ENCODE data around the gene LIPA. TPM values are rescaled to one million over a fixed set of nuclear protein-coding genes. Genes with fewer than 3 reads are reported as not detected.

The LIPA gene
- polyA plus RNA-seq, 1 donor (not counting 4 experiments of a cell fraction or from before 2014, with no cell fraction given): 156 TPM

- no peak for DNase-seq (ENCODE audit: low read depth, low spot score)
- FAIRE-seq: no peak
- H3K9me3 ChIP-seq (ENCODE audit: control insufficient read depth, low read depth, low read length): no peaks in the 10 kb centered on the region
- H3K27me3 ChIP-seq (ENCODE audit: control insufficient read depth, extremely low read depth, insufficient read depth, low read length): no peaks in the 10 kb centered on the region
- no peak overlapping the region for H3K4me2 ChIP-seq (ENCODE audit: control insufficient read depth, extremely low read depth, insufficient read depth, low read depth, low read length)
- no peak overlapping the region for H2AFZ ChIP-seq (ENCODE audit: control insufficient read depth, low read length)
- no peaks in the 10 kb centered on the region for H4K20me1 ChIP-seq (ENCODE audit: control insufficient read depth, extremely low read depth, insufficient read depth, low read length)
- H3K4me1 ChIP-seq (ENCODE audit: control insufficient read depth, extremely low read depth, insufficient read depth, low read length): peaks cover 18% of the 10 kb centered on the region
- H3K27ac ChIP-seq (ENCODE audit: control insufficient read depth, insufficient read depth, low read length): no peak overlapping the region
- TF ChIP-seq EZH2 (IDR thresholded peaks at IDR 0.05; ENCODE audit: low read length): no peak
- TF ChIP-seq CTCF (optimal IDR thresholded peaks at IDR 0.05 in 1 of 3, IDR thresholded peaks at IDR 0.05 in 1 of 3, conservative IDR thresholded peaks at IDR 0.05 in 1 of 3; ENCODE audit: extremely low read depth in 1 of 3, insufficient read depth in 2 of 3, low read length in 3 of 3): no peak
- no peaks in the 10 kb centered on the region for H3K79me2 ChIP-seq (ENCODE audit: control insufficient read depth, insufficient read depth, low read length)
- no peak overlapping the region for H3K4me3 ChIP-seq (ENCODE audit: control insufficient read depth in 2 of 3, extremely low read depth in 1 of 3, insufficient read depth in 2 of 3, low read depth in 1 of 3, low read length in 3 of 3)
- dilution Hi-C loops (cut with MboI; ENCODE audit: extremely low pct_ligation_motif_present, low sequenced_read_pairs): no loop called here
- no peaks in the 10 kb centered on the region for H3K36me3 ChIP-seq (ENCODE audit: control insufficient read depth in 2 of 2, extremely low read depth in 1 of 2, insufficient read depth in 2 of 2, low read length in 2 of 2)
- no peaks in the 10 kb centered on the region for H3K9me1 ChIP-seq (ENCODE audit: control insufficient read depth, extremely low read depth, insufficient read depth, low read length)
- H3K9ac ChIP-seq (ENCODE audit: control insufficient read depth, extremely low read depth, insufficient read depth, low read length): no peak overlapping the region
Measured at GRCh38 chr10:89299031-89299430, 47.5 kb upstream of the LIPA start.

GRCh38 chr10:89297791-89298190, 46.2 kb upstream of the LIPA start:
- dilution Hi-C loops (cut with MboI; ENCODE audit: extremely low pct_ligation_motif_present, low sequenced_read_pairs): no loop called here
- H2AFZ ChIP-seq (ENCODE audit: control insufficient read depth, low read length): no peak overlapping the region
- no peaks in the 10 kb centered on the region for H3K36me3 ChIP-seq (ENCODE audit: control insufficient read depth in 2 of 2, extremely low read depth in 1 of 2, insufficient read depth in 2 of 2, low read length in 2 of 2)

More at GRCh38 chr10:89297791-89298190, 46.2 kb upstream of the LIPA start:
- FAIRE-seq: no peak
- no peaks in the 10 kb centered on the region for H3K27me3 ChIP-seq (ENCODE audit: control insufficient read depth, extremely low read depth, insufficient read depth, low read length)
- H3K9ac ChIP-seq (ENCODE audit: control insufficient read depth, extremely low read depth, insufficient read depth, low read length): no peak overlapping the region
- no peak for DNase-seq (ENCODE audit: low read depth, low spot score)
- no peak overlapping the region for H3K4me3 ChIP-seq (ENCODE audit: control insufficient read depth in 2 of 3, extremely low read depth in 1 of 3, insufficient read depth in 2 of 3, low read depth in 1 of 3, low read length in 3 of 3)
- no peaks in the 10 kb centered on the region for H3K9me3 ChIP-seq (ENCODE audit: control insufficient read depth, low read depth, low read length)
- H3K27ac ChIP-seq (ENCODE audit: control insufficient read depth, insufficient read depth, low read length): no peak overlapping the region
- TF ChIP-seq CTCF (optimal IDR thresholded peaks at IDR 0.05 in 1 of 3, IDR thresholded peaks at IDR 0.05 in 1 of 3, conservative IDR thresholded peaks at IDR 0.05 in 1 of 3; ENCODE audit: extremely low read depth in 1 of 3, insufficient read depth in 2 of 3, low read length in 3 of 3) (no peak), EZH2 (IDR thresholded peaks at IDR 0.05; ENCODE audit: low read length) (no peak)
- H3K4me2 ChIP-seq (ENCODE audit: control insufficient read depth, extremely low read depth, insufficient read depth, low read depth, low read length): no peak overlapping the region
- no peaks in the 10 kb centered on the region for H3K79me2 ChIP-seq (ENCODE audit: control insufficient read depth, insufficient read depth, low read length)
- H3K4me1 ChIP-seq (ENCODE audit: control insufficient read depth, extremely low read depth, insufficient read depth, low read length): peaks cover 13% of the 10 kb centered on the region
- H4K20me1 ChIP-seq (ENCODE audit: control insufficient read depth, extremely low read depth, insufficient read depth, low read length): no peaks in the 10 kb centered on the region
- no peaks in the 10 kb centered on the region for H3K9me1 ChIP-seq (ENCODE audit: control insufficient read depth, extremely low read depth, insufficient read depth, low read length)
